Endodermal cell (in vitro differentiated cells): ENCODE results near the gene PARP8. TPM values are rescaled to one million over a fixed set of nuclear protein-coding genes. Genes with fewer than 3 reads are reported as not detected.
A peak's percentile ranks its signal among the peaks of the same experiment; 100 is the strongest.

Source experiments
- DNase-seq: peaks from one replicate; pipeline ENCODE4 v3.0.0-alpha.2; 2017
- H3K27ac ChIP-seq: 2 replicates; pipeline ENCODE4 v1.5.1; 2013; ENCODE audit warnings: mild to moderate bottlenecking, low read depth, low read length, moderate library complexity
- H3K27me3 ChIP-seq: 2 replicates; pipeline ENCODE4 v1.6.1; 2013; ENCODE audit warnings: mild to moderate bottlenecking, low read length, moderate library complexity; ENCODE audit not compliant: insufficient read depth, control insufficient read depth, poor library complexity, severe bottlenecking
- H3K36me3 ChIP-seq: 2 replicates; pipeline ENCODE4 v1.7.0; 2013; ENCODE audit warnings: mild to moderate bottlenecking, low read length, moderate library complexity; ENCODE audit not compliant: control insufficient read depth, insufficient read depth
- H3K4me1 ChIP-seq: one replicate; pipeline ENCODE4 v1.7.0; 2013; ENCODE audit warnings: low read length; ENCODE audit not compliant: control insufficient read depth, insufficient read depth
- H3K4me3 ChIP-seq: 2 replicates; pipeline ENCODE4 v1.5.1; 2013; ENCODE audit warnings: mild to moderate bottlenecking, low read length, moderate library complexity
- H3K9ac ChIP-seq: 2 replicates; pipeline ENCODE4 v1.6.1; 2013; ENCODE audit warnings: mild to moderate bottlenecking, low read length, moderate library complexity; ENCODE audit not compliant: poor library complexity, severe bottlenecking; ENCODE audit errors: extremely low read depth
- H3K9me3 ChIP-seq: 2 replicates; pipeline ENCODE4 v1.6.1; 2013; ENCODE audit warnings: mild to moderate bottlenecking, low read length, moderate library complexity; ENCODE audit not compliant: control insufficient read depth
- H3K27ac Mint-ChIP-seq: 2 replicates; pipeline ENCODE4 v1.8.0; 2020; ENCODE audit warnings: mixed read lengths
- H3K27me3 Mint-ChIP-seq: 2 replicates; pipeline ENCODE4 v1.8.0; 2021; ENCODE audit warnings: mild to moderate bottlenecking, mixed read lengths; ENCODE audit not compliant: insufficient read depth
- H3K36me3 Mint-ChIP-seq: 2 replicates; pipeline ENCODE4 v1.8.0; 2020; ENCODE audit warnings: low read depth, mixed read lengths
- H3K4me1 Mint-ChIP-seq: 2 replicates; pipeline ENCODE4 v1.8.0; 2020; ENCODE audit warnings: mixed read lengths
- H3K4me3 Mint-ChIP-seq: 2 replicates; pipeline ENCODE4 v1.8.0; 2020; ENCODE audit warnings: mild to moderate bottlenecking, moderate library complexity, mixed read lengths
- H3K9me3 Mint-ChIP-seq: 2 replicates; pipeline ENCODE4 v1.8.0; 2020; ENCODE audit warnings: mild to moderate bottlenecking, mixed read lengths
- CTCF ChIP-seq: fragments of 200-600 bp; sonication (generic); conservative IDR thresholded peaks from 2 replicates; pipeline ENCODE4 v1.5.0; 2021; ENCODE audit warnings: antibody characterized with exemption, mild to moderate bottlenecking
- WGBS, 2 experiments: methylation state at CpG; one replicate each; pipeline versions ENCODE4 v1.1.5 to v1.1.7; 2013; ENCODE audit warnings: missing lambda C conversion rate in 2 of 2, mixed read lengths in 1 of 2; ENCODE audit not compliant: insufficient coverage in 1 of 2, insufficient read length in 1 of 2; 5-methylcytosine and 5-hydroxymethylcytosine counted together
- total RNA-seq, 2 donors: library from RNA; stranded (reverse); fragmentation: NEBNext Ultra II Directional in 1 of 2; extraction: Animal tissue kit (Norgen Biotek cat#: 25700) in 1 of 2; gene quantifications; 2 replicates in 1 of 2; 3 replicates in 1 of 2; pipeline ENCODE4 v1.2.1, GENCODE V29; 2021

The PARP8 gene
- total RNA-seq, 2 donors from 2014 or later = 18.7 to 19.4 TPM

- no peak for DNase-seq
- no peaks in the 10 kb centered on the region for H3K9me3 ChIP-seq
- no peaks in the 10 kb centered on the region for H3K27me3 ChIP-seq
- H3K9ac ChIP-seq = no peak overlapping the region
- H3K4me3 ChIP-seq = no peak overlapping the region
- TF ChIP-seq CTCF = no peak
- Mint-ChIP-seq H3K36me3 (peaks cover 9% of the 10 kb centered on the region), H3K9me3 (no peaks in the 10 kb centered on the region), H3K4me1 (no peaks in the 10 kb centered on the region), H3K27ac (no peak overlapping the region), H3K27me3 (no peaks in the 10 kb centered on the region), H3K4me3 (no peak overlapping the region)
- H3K27ac ChIP-seq = no peak overlapping the region
- 89 to 100% methylated on average over 1 to 5 of the region's 5 CpGs for WGBS, 2 experiments
- no peaks in the 10 kb centered on the region for H3K4me1 ChIP-seq
- H3K36me3 ChIP-seq = peaks cover 8% of the 10 kb centered on the region
These were observed 100.0 kb downstream of the PARP8 start for GRCh38 chr5:50766462-50766861.

DNA sequence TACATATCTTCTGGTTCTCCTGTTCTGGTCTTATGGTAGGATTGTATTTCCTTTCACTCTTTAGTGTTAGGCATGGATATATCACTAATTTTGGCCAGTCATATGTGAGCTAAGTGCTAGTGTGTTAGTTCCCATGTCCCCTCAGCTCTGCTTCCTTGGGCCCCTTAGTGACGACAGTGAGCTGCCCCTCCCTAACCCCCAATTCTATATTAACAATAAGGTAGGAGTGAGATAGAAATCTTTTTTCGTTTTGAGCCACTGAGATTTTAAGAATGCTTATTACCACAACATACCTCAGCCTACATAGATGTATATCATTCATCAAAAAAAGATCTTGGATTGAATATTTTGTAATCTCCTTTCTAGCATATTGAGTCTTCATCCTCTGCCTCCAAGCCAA is 100.5 kb downstream of the PARP8 start:
- Histone ChIP-seq H3K4me3 (no peak overlapping the region), H3K4me1 (no peaks in the 10 kb centered on the region), H3K27ac (no peak overlapping the region), H3K9ac (no peak overlapping the region), H3K36me3 (peaks cover 13% of the 10 kb centered on the region), H3K9me3 (peaks cover 5% of the 10 kb centered on the region), H3K27me3 (no peaks in the 10 kb centered on the region)
- Mint-ChIP-seq H3K36me3 (peaks cover 12% of the 10 kb centered on the region), H3K27ac (peak overlapping the region; percentile 44), H3K4me3 (no peak overlapping the region), H3K27me3 (no peaks in the 10 kb centered on the region), H3K9me3 (peaks cover 2% of the 10 kb centered on the region), H3K4me1 (no peaks in the 10 kb centered on the region)
- DNase-seq = no peak
- WGBS, 2 experiments = no CpG with 5 or more reads among the region's 2 CpGs
- TF ChIP-seq CTCF = no peak

DNA sequence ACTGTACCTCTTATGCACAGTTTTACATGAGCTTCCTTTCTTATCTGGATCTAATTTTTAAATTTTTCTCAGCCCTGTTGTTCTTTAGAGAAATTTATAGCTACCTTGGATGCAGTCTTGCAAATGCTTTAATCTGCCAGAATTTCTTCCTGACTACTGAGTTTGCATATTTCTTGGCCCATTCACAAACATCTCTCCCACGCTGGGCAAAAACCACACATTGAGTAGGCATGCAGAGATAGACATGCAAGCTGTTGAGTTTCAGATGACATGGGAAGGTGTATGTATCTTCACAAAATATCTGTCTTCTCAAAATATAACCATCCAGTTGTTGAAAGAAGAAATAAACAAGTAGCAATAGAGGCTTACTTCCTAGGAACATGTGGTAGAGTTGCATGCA is 101.2 kb downstream of the PARP8 start:
- H3K4me1 Mint-ChIP-seq = no peaks in the 10 kb centered on the region
- no peak overlapping the region for H3K4me3 ChIP-seq
- no peak for DNase-seq
- no peak overlapping the region for H3K27ac Mint-ChIP-seq
- peaks cover 10% of the 10 kb centered on the region for H3K9me3 ChIP-seq
- H3K9me3 Mint-ChIP-seq = peaks cover 7% of the 10 kb centered on the region
- H3K27ac ChIP-seq = no peak overlapping the region
- H3K4me3 Mint-ChIP-seq = no peak overlapping the region
- TF ChIP-seq CTCF = no peak
- H3K27me3 Mint-ChIP-seq = no peaks in the 10 kb centered on the region
- H3K36me3 Mint-ChIP-seq = peaks cover 17% of the 10 kb centered on the region
- no peaks in the 10 kb centered on the region for H3K27me3 ChIP-seq
- WGBS, 2 experiments = 100% methylated on average over 1 of the region's 1 CpG; no CpG with 5 or more reads in 1 of the 2 experiments
- H3K9ac ChIP-seq = no peak overlapping the region
- peaks cover 17% of the 10 kb centered on the region for H3K36me3 ChIP-seq
- H3K4me1 ChIP-seq = no peaks in the 10 kb centered on the region
